GM12873 (cell line): ENCODE data around the gene FBXL7.

Experiments
- CTCF ChIP-seq: IDR thresholded peaks from 2 replicates; pipeline ENCODE4 v1.5.1; 2012; ENCODE audit warnings: low read depth, mild to moderate bottlenecking, moderate library complexity, low read length, control low read depth; ENCODE audit not compliant: insufficient read depth; ENCODE audit errors: missing control alignments

Gene FBXL7

GRCh38 chr5:15472116-15472515 is 27.9 kb upstream of the FBXL7 start:
- no peak for TF ChIP-seq CTCF

DNA sequence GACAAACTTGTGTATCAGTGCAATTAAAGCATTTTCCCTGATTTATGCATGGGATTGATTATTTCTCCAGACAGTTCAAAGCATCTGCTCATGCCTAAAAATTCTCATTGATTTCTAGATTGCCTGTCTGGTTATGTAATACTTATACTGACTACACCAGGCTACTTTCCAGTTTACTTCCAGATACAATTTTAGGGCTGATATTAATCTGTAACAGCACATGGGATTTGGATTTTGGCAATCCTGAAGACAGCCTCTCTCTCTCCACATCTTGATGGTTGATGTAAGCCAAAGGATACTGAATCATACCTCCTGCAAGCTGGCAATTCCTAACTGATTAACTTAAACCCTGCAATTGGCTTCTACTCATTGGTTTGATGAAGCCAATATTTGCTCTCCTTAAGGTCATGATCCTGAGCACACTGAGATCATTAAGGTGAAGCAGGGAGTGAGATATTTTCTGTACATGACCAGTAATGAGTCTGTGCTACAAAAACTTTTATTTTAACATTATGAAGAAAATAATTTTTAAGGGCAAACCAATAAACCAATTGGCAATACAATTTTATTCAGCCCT is 25.7 kb upstream of the FBXL7 start:
- no peak for TF ChIP-seq CTCF

- TF ChIP-seq CTCF: no peak
These were observed 24.6 kb upstream of the FBXL7 start for GRCh38 chr5:15475367-15475766.

DNA sequence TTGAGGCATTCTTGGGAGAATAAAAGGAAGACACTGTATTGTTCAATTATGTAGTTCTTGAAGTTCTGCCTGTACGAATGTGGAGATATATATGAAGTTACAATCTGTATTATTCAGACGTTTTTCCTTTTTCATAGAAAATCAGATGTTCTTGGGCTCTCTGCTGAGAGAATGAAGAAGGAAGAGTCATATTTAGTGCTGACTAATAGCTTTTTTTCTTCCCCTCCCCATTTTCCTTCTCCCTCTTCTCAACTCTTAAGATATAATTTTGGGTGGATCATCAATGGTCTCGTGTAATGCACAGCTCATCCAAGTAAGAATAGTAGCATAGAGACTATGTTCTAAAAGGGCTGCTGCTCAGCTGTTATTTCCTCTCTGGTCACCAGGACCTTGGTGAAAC is 23.0 kb upstream of the FBXL7 start:
- no peak for TF ChIP-seq CTCF

DNA sequence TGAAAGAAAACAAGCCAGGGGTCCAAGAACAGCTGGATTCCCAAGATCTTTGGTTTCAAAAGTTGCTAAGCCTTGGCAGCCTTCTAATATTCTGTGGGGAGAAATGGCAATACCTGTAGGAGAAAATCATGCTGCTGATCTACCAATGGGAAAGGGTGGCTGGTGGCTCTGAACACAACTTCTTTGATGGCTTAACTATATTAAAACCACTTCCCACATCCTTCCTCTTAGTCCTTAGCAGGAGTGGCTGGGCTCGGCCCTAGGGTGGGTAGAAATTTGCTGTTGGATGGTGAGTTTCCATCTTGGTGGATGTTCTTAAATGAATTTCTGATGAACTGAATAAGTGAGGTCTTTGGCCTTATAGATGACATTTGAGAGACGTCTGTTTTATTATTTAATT is 19.5 kb upstream of the FBXL7 start:
- no peak for TF ChIP-seq CTCF

- no peak for TF ChIP-seq CTCF
These were observed 16.5 kb upstream of the FBXL7 start for GRCh38 chr5:15483351-15484097.

DNA sequence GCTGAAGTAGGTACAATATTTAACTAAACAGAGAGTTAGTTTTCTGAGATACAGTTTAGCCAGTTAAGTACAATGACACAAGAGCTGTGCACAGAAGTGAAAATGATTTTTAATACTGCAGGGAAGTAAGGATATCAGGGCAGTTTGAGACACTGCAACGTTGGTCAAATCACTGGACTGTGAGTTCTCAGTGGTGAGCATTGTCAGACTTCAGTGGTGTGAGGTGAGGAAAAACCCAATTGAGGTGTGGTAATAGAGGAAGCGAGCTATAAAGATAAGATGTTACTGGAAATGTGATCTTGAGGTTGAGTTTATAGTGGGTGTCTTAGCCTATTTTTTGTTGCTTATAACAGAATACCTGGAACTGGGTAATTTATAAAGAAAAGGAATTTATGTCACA is 12.8 kb upstream of the FBXL7 start:
- no peak for TF ChIP-seq CTCF
